Stimulated activated naive CD4-positive, alpha-beta T cell treated with Interleukin-2 at 50 U/mL for 16 hours (primary cell): ENCODE measurements around the gene IL4.
"Not testable (repeated sequence)": the region's sequence is repeated elsewhere in the genome, so short reads cannot be mapped to it uniquely, and the experiment has no call there.

Experiments used
- DNase-seq: peaks from one replicate; lab custom pipeline; 2025; lab: John Stamatoyannopoulos, UW

IL4 gene

DNA sequence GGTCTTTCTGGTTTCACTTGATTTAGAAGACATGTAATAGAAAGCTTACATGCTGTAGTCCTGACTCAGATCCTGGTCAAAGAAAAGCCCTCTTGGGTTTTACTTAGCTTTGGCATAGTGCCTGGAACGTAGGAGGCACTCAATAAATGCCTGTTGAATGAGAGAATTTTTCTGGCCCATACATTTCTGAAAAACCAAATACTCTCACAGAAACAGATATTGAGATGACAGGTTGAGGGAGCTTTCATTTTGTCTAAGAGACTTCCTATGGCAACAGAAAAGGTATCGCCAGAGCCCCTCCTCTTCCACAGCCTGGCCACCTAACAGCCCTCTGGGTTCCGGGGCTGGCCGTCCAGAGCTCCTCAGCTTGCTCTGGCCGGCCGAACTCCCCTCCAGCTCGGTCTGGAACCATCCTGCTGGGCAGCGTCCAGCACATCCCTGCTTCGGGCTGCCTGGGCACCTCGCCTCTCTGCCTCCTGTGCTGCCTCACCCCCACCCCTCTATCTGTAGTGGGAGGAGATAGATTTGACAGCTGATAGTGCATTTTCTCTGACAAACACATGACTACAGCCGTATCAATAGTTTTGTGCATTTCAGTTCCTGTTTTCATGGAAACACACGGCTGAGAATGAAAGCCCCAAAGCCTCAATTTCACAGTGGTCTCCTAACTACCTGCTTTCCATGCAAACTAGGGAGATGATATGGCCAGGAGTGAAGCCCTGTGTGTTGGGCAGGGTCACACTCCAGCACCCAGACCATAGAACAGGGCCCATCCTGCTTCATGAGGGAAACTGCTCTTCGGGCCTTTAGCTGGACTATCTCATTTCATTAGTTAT is 1.1 kb downstream of the IL4 start:
- DNase-seq: no peak

DNA sequence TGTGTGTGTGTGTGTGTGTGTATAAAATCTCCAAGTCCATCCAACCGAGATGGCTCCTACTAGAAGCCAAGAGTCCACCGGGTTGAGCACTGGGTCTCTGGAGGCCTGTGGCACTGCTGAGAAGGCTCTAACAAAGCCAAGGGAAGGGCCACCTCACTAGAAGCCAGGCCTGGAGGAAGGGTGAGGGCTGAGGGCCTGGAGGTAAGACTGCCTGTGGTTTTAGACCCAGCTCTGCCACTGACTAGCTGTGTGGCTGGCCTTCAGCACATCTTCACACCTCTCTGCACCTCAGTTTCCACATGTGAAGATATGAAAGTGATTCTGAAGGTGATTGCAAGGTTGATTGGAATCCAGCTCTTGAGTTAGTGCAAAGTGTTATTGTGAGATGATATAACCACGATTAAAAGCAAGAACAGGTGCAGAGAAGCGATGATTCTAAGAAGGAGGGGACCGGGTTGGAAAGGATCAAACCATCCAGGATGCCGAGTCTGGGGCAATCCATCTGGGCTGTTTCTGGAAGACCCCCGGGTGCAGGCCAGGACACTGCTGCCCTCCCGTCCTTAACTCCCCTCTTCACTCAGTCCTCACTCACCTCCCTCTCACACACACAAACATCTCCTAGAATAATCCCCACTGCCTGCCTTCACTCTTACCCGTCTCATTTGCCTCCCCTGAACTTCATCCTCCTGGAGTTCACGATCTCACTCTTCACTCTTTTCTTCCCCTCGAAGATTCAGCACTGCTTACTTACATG is 2.3 kb downstream of the IL4 start:
- no peak for DNase-seq

DNA sequence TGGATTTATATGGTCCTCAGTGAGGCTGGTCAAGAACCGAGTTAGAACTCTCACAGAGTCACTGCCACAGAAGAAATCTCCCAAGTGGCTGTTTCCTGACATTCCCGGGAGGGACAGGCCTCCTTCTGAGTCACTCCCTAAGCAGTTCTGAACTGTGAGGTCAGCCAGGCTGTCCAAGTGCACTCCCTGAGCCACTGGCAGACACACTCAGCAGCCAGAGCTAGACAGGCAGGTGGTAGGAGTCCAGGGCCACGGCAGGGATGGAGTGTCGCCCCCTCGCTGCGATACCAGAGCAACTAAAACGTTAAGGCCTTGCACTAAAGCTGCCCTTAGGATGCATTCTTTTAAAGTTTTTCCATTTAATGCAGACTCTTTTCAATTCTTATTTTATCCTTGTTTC is 3.4 kb downstream of the IL4 start:
- no peak for DNase-seq

DNA sequence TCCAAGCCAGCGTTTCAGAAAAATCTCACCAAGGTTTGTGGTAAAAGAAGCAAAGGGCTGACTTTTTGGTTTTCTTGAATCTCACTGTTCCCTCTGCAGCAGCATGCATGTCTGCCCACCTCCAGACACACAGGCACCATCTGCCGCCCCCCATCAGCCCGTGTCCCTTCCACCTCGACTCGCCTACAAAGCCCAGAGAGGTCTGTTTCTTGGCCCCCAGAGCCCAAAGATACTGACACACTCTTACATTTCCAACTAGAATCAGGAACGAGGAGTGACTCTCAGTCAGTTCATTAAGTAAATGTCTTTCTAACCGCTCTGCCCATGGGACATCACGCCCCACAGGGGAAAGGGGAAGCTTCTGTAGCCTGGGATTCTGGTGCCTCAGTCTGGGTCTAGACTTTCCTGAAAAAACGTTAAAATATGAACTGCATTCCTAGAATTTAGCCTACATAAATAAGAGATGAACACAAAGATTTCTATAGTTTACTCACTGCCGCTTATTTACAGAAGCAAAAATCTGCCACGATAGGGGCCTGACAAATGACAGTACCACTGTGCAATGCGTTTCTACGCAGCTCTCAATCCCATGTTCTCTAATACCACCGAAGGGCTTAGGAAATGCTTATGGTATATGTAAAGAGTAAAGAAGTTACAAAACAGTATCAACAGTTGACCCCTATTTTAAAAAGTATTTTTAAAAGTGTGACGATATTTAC is 4.1 kb downstream of the IL4 start:
- DNase-seq: no peak

DNA sequence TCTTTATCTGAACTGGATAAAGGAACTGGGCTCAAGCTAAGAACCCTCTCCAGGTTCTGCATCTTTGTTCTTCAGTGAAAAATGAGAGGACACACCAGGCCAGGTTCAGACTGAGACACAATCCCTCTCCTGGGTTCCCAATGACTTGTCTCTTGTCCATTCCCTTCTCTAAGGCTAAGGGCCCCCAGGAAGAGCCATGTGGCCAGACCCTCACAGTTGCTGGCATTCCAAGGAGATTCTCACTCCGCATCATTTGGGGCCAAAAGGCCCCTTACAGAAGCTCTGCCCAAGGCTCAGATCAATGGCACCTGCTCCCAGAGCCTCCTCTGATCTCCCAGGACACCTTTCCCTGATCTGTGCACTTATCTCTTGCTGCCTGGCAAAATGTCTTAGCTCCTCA is 4.9 kb downstream of the IL4 start:
- no peak for DNase-seq

DNA sequence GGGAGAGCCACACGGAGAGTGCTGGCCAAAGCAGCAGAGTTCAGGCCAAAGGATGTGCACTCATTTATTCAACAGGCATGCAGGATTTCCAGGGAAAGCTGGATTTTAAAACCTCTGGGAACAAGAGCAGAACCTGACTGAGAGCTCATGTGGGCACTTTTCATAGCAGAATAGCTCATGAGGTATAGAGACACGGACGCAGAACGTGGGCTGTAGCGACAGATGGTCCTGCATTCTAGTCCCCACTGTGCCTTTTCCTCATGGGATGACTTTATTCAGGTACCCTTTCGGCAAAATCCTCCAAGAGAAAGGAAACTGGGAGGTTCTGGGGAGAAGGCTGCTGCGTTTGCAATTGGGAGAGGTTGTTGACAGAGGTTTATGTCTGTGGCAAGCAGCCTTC is 5.4 kb downstream of the IL4 start:
- no peak for DNase-seq

DNA sequence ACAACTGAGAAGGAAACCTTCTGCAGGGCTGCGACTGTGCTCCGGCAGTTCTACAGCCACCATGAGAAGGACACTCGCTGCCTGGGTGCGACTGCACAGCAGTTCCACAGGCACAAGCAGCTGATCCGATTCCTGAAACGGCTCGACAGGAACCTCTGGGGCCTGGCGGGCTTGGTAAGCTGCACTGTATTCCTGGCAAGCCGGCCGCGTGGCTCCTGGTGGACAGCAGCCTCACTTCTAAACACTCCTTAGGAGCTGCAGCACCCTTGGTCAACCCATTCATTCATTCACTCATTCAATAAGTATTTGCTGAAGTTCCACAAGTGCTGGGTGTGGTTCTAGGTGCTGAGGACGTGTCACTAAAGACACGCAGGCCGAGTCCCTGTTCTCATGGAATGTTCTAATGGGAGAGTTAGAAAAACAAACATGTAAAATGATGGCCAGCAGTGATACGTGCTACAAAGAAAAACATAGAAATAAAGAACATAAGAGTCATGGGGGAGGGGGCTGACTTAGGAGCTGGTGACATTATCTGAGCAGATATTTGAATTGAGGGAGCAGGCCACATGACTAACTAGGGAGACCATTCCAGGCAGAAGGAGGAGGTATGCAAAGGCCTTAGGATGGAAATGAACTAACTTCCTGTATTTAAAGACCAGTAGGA is 6.1 kb downstream of the IL4 start:
- no peak for DNase-seq

DNA sequence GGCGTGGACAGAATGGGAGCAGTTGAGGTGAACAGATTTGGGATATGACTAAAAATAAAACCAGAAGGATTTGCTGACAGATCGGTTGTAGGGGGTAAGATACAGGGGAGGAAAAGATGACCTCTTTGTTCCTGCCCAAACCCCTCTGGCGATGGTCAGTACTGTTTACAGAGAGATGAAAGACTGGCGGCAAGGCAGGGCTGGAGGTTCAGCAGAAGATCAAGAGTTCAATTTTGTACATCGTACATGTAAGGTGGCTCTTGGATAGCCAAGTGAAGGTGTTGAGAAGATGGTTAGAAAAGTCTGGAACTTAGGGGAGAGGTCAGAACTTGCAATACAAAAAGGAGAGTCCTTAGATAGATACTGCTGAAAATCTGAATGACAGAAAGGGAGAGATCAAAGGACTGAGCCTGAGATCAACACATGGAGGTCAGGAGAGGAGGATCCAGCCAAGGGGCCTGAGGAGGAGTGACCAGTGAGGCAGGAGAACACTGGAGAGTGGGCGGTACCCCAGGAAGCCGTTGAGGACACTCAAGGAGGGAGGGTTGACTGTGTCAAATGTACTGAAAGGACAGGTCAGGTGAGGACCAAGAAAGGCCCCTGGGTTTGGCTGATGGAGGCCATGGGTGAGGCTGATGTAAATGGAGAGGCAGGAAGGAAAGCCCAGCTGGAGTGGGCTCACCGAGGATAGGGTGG is 7.1 kb downstream of the IL4 start:
- DNase-seq: no peak

DNA sequence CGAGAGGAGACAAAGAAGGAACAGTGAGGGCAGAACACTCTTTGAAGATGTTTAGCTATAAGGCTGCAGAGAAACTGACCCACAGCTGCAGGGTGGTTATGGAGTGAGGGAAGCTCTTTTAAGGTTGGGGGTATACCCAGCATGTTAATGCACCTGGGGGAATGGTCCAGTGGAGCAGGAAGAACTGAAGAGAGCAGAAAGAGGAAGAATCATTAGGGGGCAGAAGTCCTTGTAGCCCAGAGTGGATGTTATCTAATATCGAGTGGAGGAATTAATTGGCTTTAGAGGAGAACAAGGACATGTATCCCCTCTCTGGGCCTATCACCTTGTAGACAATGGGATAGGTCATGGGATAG is 7.7 kb downstream of the IL4 start:
- no peak for DNase-seq

DNA sequence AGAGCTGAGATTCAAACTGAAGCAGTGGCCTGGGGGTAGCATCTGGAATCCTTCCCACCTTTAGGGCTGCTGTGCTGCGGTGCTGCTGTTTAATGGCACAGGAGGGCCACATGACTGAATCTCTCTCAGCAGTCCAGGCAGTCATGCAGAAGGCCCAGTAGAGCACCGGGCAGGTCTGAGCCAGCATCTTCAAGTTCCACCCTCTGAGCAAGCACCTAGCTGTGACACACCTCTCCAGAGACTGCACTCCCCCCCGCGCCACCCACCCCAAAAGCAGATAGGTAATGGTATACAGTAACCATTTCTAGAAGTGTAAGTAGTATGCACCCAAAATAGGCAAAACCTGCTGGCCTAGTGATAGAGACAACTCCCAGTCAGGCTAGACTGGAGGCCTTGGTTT is 8.2 kb downstream of the IL4 start:
- DNase-seq: no peak

DNA sequence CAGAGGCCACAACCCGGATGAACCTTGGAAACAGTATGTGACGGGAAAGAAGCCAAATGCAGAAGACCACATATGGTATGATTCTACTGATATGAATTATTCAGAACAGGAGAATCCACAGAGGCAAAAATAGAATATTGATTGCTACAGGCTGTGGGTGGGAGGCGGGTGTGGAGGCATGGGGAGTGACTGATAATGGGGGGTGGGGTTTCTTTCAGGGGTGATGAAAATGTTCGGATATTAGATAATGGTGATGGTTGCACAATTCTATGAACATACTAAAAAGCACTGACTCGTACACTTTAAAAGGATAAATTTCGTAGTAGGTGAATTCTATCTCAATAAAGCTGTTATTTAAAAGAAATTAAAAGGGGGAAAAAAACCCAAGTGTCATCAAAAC is 10.7 kb downstream of the IL4 start:
- no peak for DNase-seq

DNA sequence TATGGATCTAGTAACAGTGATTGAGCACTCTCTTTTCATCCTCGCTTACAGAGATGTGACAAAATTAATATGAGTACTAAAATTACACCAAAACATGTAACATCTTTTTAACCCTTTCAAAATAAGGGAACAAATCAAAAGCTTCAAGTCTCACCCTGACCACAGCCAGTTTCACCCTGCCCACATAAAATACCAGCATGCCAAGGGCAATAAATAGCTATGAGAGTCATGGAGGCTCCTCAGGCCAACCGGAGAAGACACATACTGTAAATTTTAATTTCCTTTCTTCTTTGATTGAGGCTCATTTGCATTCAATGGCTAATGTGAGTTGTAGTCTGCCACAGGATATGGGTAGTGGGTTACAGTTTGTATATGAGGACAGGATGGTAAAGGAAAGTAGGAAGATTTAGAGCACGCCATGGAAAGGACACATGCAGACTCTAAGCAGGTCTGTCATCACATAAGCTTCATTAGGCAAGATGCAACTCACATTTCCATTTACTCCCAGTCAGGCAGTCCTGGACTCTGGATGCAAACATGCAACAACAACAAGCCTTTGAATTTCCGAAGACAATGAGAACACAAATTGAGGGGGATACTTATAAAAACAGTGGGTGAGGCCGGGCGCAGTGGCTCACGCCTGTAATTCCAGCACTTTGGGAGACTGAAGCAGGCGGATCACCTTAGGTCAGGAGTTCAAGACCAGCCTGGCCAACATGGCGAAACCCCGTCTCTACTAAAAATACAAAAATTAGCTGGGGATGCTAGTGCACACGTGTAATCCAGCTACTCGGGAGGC is 11.3 kb downstream of the IL4 start:
- no peak for DNase-seq

DNA sequence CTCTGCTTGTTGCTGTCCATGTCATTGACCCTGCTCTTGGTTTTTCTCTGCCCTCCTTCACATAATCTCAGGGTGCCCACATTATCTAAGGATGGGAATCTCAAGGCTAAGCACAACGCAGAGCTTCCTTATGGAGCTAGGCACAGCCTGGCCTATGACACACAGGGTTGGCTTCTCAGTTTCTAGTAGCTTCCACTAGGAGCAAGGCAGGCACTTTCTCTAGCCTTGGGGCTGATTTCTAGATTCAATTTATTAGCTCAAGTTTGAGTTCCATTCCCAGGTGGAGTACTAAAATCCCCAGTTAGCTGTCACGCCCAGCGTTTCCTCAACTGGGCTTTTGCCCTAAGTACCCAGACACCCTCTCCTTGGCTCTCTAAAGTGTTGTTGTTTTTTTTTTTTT is 12.4 kb downstream of the IL4 start:
- DNase-seq: no peak

DNA sequence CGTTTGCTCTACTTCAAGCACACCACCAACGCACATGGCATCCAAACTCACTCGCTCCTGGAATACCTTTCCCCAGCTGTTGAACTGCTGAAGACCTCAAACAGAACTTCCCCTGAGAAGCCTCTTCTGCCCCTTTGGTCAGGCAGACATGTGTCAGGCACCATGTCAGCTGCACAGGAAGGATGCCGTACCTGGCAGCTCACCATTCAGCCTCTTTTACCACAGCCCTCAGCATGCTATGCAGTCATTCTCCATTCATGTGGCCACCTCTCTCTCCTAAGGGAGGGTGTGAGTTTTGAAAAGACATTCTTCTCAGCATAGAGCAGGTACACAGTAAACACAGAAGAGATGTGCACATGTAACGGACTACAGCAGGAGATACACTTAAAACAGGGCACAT is 14.2 kb downstream of the IL4 start:
- no peak for DNase-seq

DNA sequence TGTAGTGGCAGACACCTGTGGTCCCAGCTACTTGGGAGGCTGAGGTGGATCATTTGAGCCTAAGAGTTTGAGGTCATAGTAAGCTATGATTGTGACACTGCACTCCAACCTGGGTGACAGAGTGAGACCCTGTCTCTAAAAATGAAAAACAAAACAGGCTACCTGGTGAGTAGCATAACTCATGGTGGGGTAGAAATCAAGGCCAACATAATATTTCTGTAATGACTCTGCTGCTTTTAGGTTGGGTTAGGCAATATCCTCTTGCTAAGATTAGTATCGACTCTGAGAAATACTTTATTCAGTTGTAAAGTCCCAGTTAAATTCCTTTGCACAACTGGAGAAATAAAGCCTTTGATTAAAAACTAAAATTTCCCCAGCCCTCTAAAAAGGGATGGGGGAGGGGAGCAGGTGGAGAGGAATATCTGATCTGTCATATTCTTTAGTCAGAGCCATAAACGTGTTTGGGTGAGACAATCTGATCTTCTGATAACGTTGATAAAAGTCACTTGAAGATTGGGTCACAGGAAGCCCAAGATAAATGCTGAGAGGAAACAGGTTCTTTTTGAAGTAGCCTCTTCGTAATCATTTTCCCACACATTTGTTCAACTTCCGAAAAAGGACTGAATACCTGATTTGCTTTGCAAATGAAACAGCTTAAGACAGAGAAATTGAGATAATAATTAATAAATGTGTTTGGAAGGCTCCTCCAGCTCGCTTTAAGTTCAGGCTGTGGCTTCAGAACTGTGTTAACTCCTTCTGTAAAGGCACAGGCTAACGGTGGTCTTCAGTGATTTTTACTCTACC is 14.9 kb downstream of the IL4 start:
- no peak for DNase-seq

DNA sequence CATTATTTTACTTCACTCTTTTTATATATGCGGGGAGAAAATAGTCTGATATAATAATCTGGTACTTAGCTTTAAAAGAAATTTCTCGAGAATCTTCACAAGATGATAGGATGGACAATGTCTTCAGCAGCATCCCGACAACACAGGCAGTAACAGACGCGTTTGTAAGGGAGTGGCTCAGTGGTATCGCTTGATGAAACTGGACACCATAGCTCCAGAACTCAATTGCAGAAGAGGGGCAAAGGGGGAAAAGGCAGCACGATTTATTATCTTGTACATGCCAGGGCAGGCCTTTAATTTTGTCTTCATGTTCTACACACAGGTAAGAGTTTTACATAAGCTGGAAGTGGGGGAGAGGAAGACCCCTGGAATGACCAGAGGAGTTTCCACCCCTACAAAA is 15.7 kb downstream of the IL4 start:
- DNase-seq: no peak

DNA sequence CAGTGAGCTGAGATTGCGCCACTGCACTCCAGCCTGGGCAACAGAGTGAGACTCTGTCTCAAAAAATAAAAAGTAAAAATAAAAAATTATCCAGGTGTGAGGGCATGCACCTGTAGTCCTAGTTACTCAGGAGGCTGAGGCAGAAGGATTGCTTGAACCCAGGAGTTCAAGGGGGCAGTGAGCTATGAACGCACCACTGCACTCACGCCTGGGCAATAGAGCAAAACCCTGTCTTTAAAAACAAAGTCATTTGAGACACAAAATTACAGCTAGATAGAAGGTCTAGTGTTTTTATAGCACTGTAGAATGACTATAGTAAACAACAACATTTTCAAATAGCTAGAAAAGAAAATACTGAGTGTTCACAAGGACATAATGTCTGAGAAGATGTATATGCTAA is 16.4 kb downstream of the IL4 start:
- no peak for DNase-seq

DNA sequence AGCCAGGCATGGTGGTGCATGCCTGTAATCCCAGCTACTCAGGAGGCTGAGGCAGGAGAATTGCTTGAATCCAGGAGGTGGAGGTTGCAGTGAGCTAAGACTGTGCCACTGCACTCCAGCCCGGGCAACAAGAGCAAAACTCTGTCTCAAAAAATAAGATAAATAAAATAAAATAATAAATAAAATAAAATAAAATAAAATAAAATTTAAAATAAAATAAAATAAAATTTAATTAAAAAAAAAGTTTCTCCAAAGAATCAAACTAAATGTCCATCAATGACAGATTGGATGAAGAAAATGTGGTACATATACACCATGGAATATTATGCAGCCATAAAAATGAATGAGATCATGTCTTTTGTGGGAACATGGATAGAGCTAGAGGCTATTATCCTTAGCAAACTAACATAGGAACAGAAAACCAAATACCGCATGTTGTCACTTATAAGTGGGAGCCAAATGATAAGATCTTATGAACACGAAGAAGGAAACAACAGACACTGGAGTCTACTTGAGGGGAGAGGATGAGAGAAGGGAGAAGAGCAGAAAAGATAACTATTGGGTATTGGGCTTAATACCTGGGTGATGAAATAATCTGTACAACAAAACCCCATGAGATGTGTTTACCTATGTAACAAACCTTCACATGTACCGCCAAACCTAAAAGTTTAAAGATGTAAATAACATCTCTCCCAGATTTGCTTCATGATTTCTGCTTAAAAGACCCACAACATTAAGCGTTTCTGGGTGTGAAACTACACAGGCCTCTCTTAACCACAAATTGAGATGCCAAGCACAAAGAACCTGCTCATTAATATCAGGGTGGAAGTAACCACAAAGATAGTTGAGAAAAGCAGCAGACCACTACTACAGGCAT is 18.2 kb downstream of the IL4 start:
- DNase-seq: not testable (repeated sequence)

DNA sequence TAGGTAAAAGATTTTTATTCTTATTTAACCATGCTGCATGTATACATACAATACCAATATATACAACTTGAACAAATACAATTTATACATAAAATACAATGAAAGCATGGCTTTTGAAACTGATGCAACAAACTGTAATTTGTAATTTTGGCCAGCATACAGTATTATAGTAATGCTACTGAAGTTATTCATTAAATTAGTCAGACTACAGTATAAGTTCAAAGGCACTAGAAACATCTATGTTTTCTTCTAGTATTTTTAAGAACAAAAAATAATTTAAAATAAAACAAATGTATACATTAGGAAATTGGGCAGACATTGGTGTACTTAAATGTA is 18.8 kb downstream of the IL4 start:
- no peak for DNase-seq
